A673 (cell line): Measurements from ENCODE around the gene GFRAL. TPM values are rescaled to one million over a fixed set of nuclear protein-coding genes. Genes with fewer than 3 reads are reported as not detected.

ENCODE experiments used
- BruUV-seq: library from RNA; stranded (reverse); fragments of 400-500 nt; replicated peaks from 2 replicates; lab custom pipeline; 2021; lab: Mats Ljungman, UMichigan
- CTCF ChIA-PET: fragments of 300-600 bp; sonication (Branson Sonifier 250); formaldehyde crosslinking; loops from one replicate; lab custom pipeline; 2022; ENCODE audit warnings: antibody characterized with exemption; lab: Charles Lee
- POLR2A ChIA-PET: fragments of 300-600 bp; sonication (Branson Sonifier 250); formaldehyde crosslinking; loops from one replicate; lab custom pipeline; 2022; ENCODE audit warnings: antibody characterized with exemption; ENCODE audit not compliant: low non-redundant PET; lab: Charles Lee
- DNase-seq: peaks from one replicate; pipeline ENCODE4 v3.0.0-alpha.2; 2015; ENCODE audit warnings: low spot score
- H3K27ac ChIP-seq: fragments of 200-600 bp; sonication (generic); 2 replicates; pipeline ENCODE4 v1.5.1; 2016; ENCODE audit warnings: mixed run types, low read depth, mild to moderate bottlenecking, mixed read lengths, antibody characterized with exemption, low read length; ENCODE audit not compliant: poor library complexity, severe bottlenecking
- H3K27me3 ChIP-seq: fragments of 200-600 bp; sonication (generic); replicated peaks from 2 replicates; pipeline ENCODE4 v1.6.1; 2017; ENCODE audit warnings: mixed run types, low read depth, mild to moderate bottlenecking, mixed read lengths, antibody characterized with exemption, low read length; ENCODE audit not compliant: insufficient read depth, poor library complexity
- H3K36me3 ChIP-seq: fragments of 200-600 bp; sonication (generic); 2 replicates; pipeline ENCODE4 v1.6.1; 2016; ENCODE audit warnings: mixed run types, mild to moderate bottlenecking, mixed read lengths, antibody characterized with exemption, low read length; ENCODE audit not compliant: insufficient read depth, poor library complexity, severe bottlenecking
- H3K4me1 ChIP-seq: fragments of 200-600 bp; sonication (generic); 2 replicates; pipeline ENCODE4 v1.6.1; 2017; ENCODE audit warnings: mixed run types, mild to moderate bottlenecking, mixed read lengths, antibody characterized with exemption, low read length; ENCODE audit not compliant: insufficient read depth, poor library complexity, severe bottlenecking
- H3K4me3 ChIP-seq: fragments of 200-600 bp; sonication (generic); 2 replicates; pipeline ENCODE4 v1.5.1; 2016; ENCODE audit warnings: low read depth, mixed run types, mild to moderate bottlenecking, mixed read lengths, low read length; ENCODE audit not compliant: poor library complexity, severe bottlenecking
- H3K9me3 ChIP-seq: fragments of 200-600 bp; sonication (generic); 2 replicates; pipeline ENCODE4 v1.6.1; 2016; ENCODE audit warnings: mixed run types, low read depth, mild to moderate bottlenecking, mixed read lengths, antibody characterized with exemption, low read length; ENCODE audit not compliant: poor library complexity, severe bottlenecking
- CTCF ChIP-seq: fragments of 300-800, 200-600 bp; sonication (generic); conservative IDR thresholded peaks from 2 replicates; pipeline ENCODE4 v1.5.1; 2017; ENCODE audit warnings: low read depth, mild to moderate bottlenecking, antibody characterized with exemption, low read length, moderate library complexity, mixed read lengths
- EZH2 ChIP-seq: fragments of 200-600 bp; sonication (generic); IDR thresholded peaks from 2 replicates; pipeline ENCODE4 v1.6.1; 2017; ENCODE audit warnings: borderline replicate concordance, low read depth, mild to moderate bottlenecking, mixed read lengths, antibody characterized with exemption, low read length; ENCODE audit not compliant: poor library complexity, severe bottlenecking
- intact Hi-C: fragments of 100-400 bp; cut with micrococcal nuclease; formaldehyde crosslinking; loops from one replicate; pipeline ENCODE4 v1.10.0; 2022; ENCODE audit not compliant: unreplicated experiment
- total RNA-seq: library from RNA; stranded (reverse); gene quantifications from 2 replicates; pipeline ENCODE4 v1.2.3, GENCODE V29; 2021

The GFRAL gene
- total RNA-seq, 1 experiment from 2014 or later = not detected

- ChIA-PET CTCF (no interaction called here), POLR2A (no interaction called here)
- DNase-seq = no peak
- no peaks in the 10 kb centered on the region for H3K4me1 ChIP-seq
- no peaks in the 10 kb centered on the region for H3K36me3 ChIP-seq
- intact Hi-C loops = no loop called here
- no peaks in the 10 kb centered on the region for H3K9me3 ChIP-seq
- no peak overlapping the region for H3K4me3 ChIP-seq
- H3K27ac ChIP-seq = no peak overlapping the region
- no peaks in the 10 kb centered on the region for H3K27me3 ChIP-seq
- TF ChIP-seq CTCF (no peak), EZH2 (no peak)
- no TSS peak for BruUV-seq
These were observed 7.1 kb upstream of the GFRAL start for GRCh38 chr6:55319961-55320695.

- POLR2A ChIA-PET = no interaction called here
- intact Hi-C loops = no loop called here
These were observed 6.6 kb upstream of the GFRAL start for GRCh38 chr6:55320696-55321086.

DNA sequence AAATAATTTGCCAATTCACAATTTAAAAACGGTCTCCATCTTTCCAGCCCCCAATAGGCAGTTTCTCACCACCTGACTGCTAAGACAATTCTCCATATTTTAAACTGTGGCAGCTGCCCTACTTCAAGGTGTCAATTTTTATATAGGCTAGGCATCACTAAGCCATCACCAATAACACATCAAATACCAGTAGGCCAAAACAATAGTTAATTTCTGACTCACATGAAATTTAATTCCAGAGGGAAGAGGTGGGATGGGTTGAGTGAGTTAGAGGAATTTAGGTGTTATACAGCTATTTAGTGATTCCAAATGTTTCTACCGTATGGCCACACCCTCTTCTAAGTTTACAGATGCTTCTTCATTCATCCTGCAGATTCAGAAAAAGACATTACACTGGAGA lies 49.9 kb downstream of the GFRAL start:
- H3K4me1 ChIP-seq = peaks cover 5% of the 10 kb centered on the region
- intact Hi-C loops = no loop called here
- no peak overlapping the region for H3K4me3 ChIP-seq
- no peaks in the 10 kb centered on the region for H3K27me3 ChIP-seq
- TF ChIP-seq EZH2 (no peak), CTCF (no peak)
- POLR2A ChIA-PET = no interaction called here
- H3K9me3 ChIP-seq = no peaks in the 10 kb centered on the region
- CTCF ChIA-PET = no interaction called here
- no peaks in the 10 kb centered on the region for H3K36me3 ChIP-seq
- DNase-seq = no peak
- no TSS peak for BruUV-seq
- no peak overlapping the region for H3K27ac ChIP-seq

More at GRCh38 chr6:55320696-55321086, 6.6 kb upstream of the GFRAL start:
- Histone ChIP-seq H3K36me3 (no peaks in the 10 kb centered on the region), H3K27me3 (no peaks in the 10 kb centered on the region), H3K4me1 (no peaks in the 10 kb centered on the region), H3K9me3 (no peaks in the 10 kb centered on the region), H3K27ac (no peak overlapping the region), H3K4me3 (no peak overlapping the region)
- TF ChIP-seq CTCF = no peak
- TF ChIP-seq EZH2 = no peak
- no peak for DNase-seq
- CTCF ChIA-PET = no interaction called here
- BruUV-seq = no TSS peak
